ENCODE measurements around the gene PRR15L. TPM values are rescaled to one million over a fixed set of nuclear protein-coding genes. Genes with fewer than 3 reads are reported as not detected.
"Not testable (repeated sequence)": the region's sequence is repeated elsewhere in the genome, so short reads cannot be mapped to it uniquely, and the experiment has no call there.

Gene PRR15L
- total RNA-seq (2014; rRNA removed; shearing (Covaris generic)) = not detected in 2 replicates

GRCh38 chr17:47957591-47958490 lies at the start of gene PRR15L:
TSS of gene PRR15L (minus strand) at chr17:47957883. CDS start at chr17:47953234, 4,649 bp downstream.
- DNase-seq (ENCODE audit: low spot score) = no peak

GRCh38 chr17:48006936-48007709 lies 49.4 kb upstream of the PRR15L start:
- DNase-seq (ENCODE audit: low spot score) = no peak

- DNase-seq (ENCODE audit: low spot score) = no peak
Observed at GRCh38 chr17:48004983-48005382, 47.3 kb upstream of the PRR15L start.

- DNase-seq (ENCODE audit: low spot score) = no peak
Observed at GRCh38 chr17:48003417-48004151, 45.9 kb upstream of the PRR15L start.

- DNase-seq (ENCODE audit: low spot score) = peak; percentile 38
Observed at GRCh38 chr17:48002916-48003416, 45.3 kb upstream of the PRR15L start.

GRCh38 chr17:48002266-48002915 lies 44.7 kb upstream of the PRR15L start:
- DNase-seq (ENCODE audit: low spot score) = peak; percentile 89

- DNase-seq (ENCODE audit: low spot score) = not testable (repeated sequence)
Observed at GRCh38 chr17:48001657-48002056, 44.0 kb upstream of the PRR15L start.

- DNase-seq (ENCODE audit: low spot score) = no peak
Observed at GRCh38 chr17:48001197-48001596, 43.5 kb upstream of the PRR15L start.

- DNase-seq (ENCODE audit: low spot score) = peak; percentile 46
Observed at GRCh38 chr17:47999582-47999981, 41.9 kb upstream of the PRR15L start.

GRCh38 chr17:47998044-47998443 lies 40.4 kb upstream of the PRR15L start:
- no peak for DNase-seq (ENCODE audit: low spot score)

GRCh38 chr17:47997586-47997985 lies 39.9 kb upstream of the PRR15L start:
- DNase-seq (ENCODE audit: low spot score) = no peak

- DNase-seq (ENCODE audit: low spot score) = no peak
Observed at GRCh38 chr17:47996201-47996600, 38.5 kb upstream of the PRR15L start.

GRCh38 chr17:47995241-47995935 lies 37.7 kb upstream of the PRR15L start:
- DNase-seq (ENCODE audit: low spot score) = no peak

- no peak for DNase-seq (ENCODE audit: low spot score)
Observed at GRCh38 chr17:47994724-47995123, 37.0 kb upstream of the PRR15L start.

- DNase-seq (ENCODE audit: low spot score) = no peak
Observed at GRCh38 chr17:47993964-47994363, 36.3 kb upstream of the PRR15L start.

- DNase-seq (ENCODE audit: low spot score) = no peak
Observed at GRCh38 chr17:47993031-47993564, 35.4 kb upstream of the PRR15L start.

GRCh38 chr17:47992216-47992615 lies 34.5 kb upstream of the PRR15L start:
- no peak for DNase-seq (ENCODE audit: low spot score)

GRCh38 chr17:47990962-47991731 lies 33.5 kb upstream of the PRR15L start:
- no peak for DNase-seq (ENCODE audit: low spot score)

GRCh38 chr17:47989700-47990099 lies 32.0 kb upstream of the PRR15L start:
- no peak for DNase-seq (ENCODE audit: low spot score)

- DNase-seq (ENCODE audit: low spot score) = no peak
Observed at GRCh38 chr17:47989159-47989558, 31.5 kb upstream of the PRR15L start.
